K562 (cell line): Measurements from ENCODE around the gene YBEY. TPM values are rescaled to one million over a fixed set of nuclear protein-coding genes. Genes with fewer than 3 reads are reported as not detected.

Experiments used
- BMI1 ChIP-seq: fragments of 150-350 bp; IDR thresholded peaks from 2 replicates; pipeline ENCODE4 v1.6.1; 2014; ENCODE audit warnings: low read length
- CBX1 ChIP-seq: sonication (generic); IDR thresholded peaks from 2 replicates; pipeline ENCODE4 v1.6.1; 2016; ENCODE audit warnings: antibody characterized with exemption, low read depth, mild to moderate bottlenecking
- CREB1 ChIP-seq, 2 experiments: sonication (generic) in 1 of 2; formaldehyde crosslinking in 1 of 2; IDR thresholded peaks; 2 replicates each; pipeline versions ENCODE4 v1.6.1 to v1.8.0; 2012 to 2022; ENCODE audit warnings: inconsistent platforms in 1 of 2, mild to moderate bottlenecking in 1 of 2, missing genetic modification reagents in 1 of 2, moderate library complexity in 1 of 2
- GABPB2 ChIP-seq: fragments of 250-450 bp; sonication (Bioruptor Pico); conservative IDR thresholded peaks from 2 replicates; pipeline ENCODE4 v1.5.1; 2021; ENCODE audit warnings: mild to moderate bottlenecking
- HNRNPLL ChIP-seq: fragments of 200-400 bp; formaldehyde crosslinking; IDR thresholded peaks from 2 replicates; pipeline ENCODE4 v1.6.1; 2017; ENCODE audit warnings: low read length, low read depth, mild to moderate bottlenecking; ENCODE audit not compliant: poor library complexity, severe bottlenecking
- MCM7 ChIP-seq, 2 experiments: fragments of 450-650 bp; IDR thresholded peaks; 2 replicates each; pipeline ENCODE4 v1.6.1; 2016 to 2018
- MNT ChIP-seq, 2 experiments: fragments of 450-650 bp; conservative IDR thresholded peaks; 2 replicates each; pipeline ENCODE4 v1.6.1; 2017; ENCODE audit warnings: mild to moderate bottlenecking in 2 of 2, moderate library complexity in 2 of 2
- NR4A1 ChIP-seq, 2 experiments: fragments of 250-450 bp in 1 of 2; fragments of 450-650 bp in 1 of 2; sonication (Bioruptor Pico) in 1 of 2; IDR thresholded peaks; 2 replicates each; pipeline versions ENCODE4 v1.4.0 to v1.6.1; 2016 to 2020; ENCODE audit warnings: mild to moderate bottlenecking in 2 of 2, missing compliant biosample characterization in 1 of 2, missing genetic modification characterization in 1 of 2, moderate library complexity in 1 of 2
- PHF8 ChIP-seq: fragments of 200-600 bp; sonication (generic); IDR thresholded peaks from 2 replicates; pipeline ENCODE4 v1.6.1; 2012; ENCODE audit warnings: mixed run types, mild to moderate bottlenecking, inconsistent platforms, low read length, moderate library complexity, borderline replicate concordance
- POLR2B ChIP-seq: fragments of 450-650 bp; IDR thresholded peaks from 2 replicates; pipeline ENCODE4 v1.6.1; 2018; ENCODE audit warnings: low read depth; ENCODE audit not compliant: partially characterized antibody
- POLR3A ChIP-seq: IDR thresholded peaks from 2 replicates; pipeline ENCODE4 v1.6.1; 2011; ENCODE audit warnings: borderline replicate concordance, mild to moderate bottlenecking, moderate library complexity; ENCODE audit not compliant: insufficient read length, insufficient read depth; ENCODE audit errors: extremely low read depth
- RBFOX2 ChIP-seq: fragments of 200-400 bp; formaldehyde crosslinking; IDR thresholded peaks from 2 replicates; pipeline ENCODE4 v1.6.1; 2017; ENCODE audit warnings: low read depth, mild to moderate bottlenecking, low read length, moderate library complexity
- ZNF23 ChIP-seq: fragments of 250-450 bp; sonication (Bioruptor Pico); IDR thresholded peaks from 2 replicates; pipeline ENCODE4 v1.4.0; 2020; ENCODE audit warnings: mild to moderate bottlenecking
- ZNF561 ChIP-seq: fragments of 450-650 bp; formaldehyde crosslinking; conservative IDR thresholded peaks from 2 replicates; pipeline ENCODE4 v1.4.0; 2020; ENCODE audit warnings: mild to moderate bottlenecking, moderate library complexity
- ZNF717 ChIP-seq: fragments of 250-450 bp; sonication (Bioruptor Pico); IDR thresholded peaks from 2 replicates; pipeline ENCODE4 v1.5.0; 2021
- ZZZ3 ChIP-seq: fragments of 450-650 bp; IDR thresholded peaks from 2 replicates; pipeline ENCODE4 v1.6.1; 2016; ENCODE audit warnings: antibody characterized with exemption, mild to moderate bottlenecking, moderate library complexity
- polyA plus RNA-seq, 8 experiments: library from polyadenylated mRNA; depleted of rRNA in 4 of 8; stranded (reverse) in 5 of 8; unstranded in 3 of 8; fragments of >200 nt; fragmentation: Nextera tagmentation in 2 of 8; fragmentation: Illumina TruSeq in 1 of 8; extraction: Ambion mirVana in 2 of 8; extraction: Trizol in 1 of 8; gene quantifications; 2 replicates each; pipeline versions ENCODE4 v1.2.1 to v1.2.3, GENCODE V29; 2011 to 2014; ENCODE audit warnings: inconsistent platforms in 1 of 8, missing spikeins in 1 of 8
- total RNA-seq, 7 experiments: library from RNA; depleted of rRNA in 6 of 7; stranded (reverse); fragments of >200 nt in 6 of 7; fragmentation: Illumina TruSeq in 2 of 7; extraction: Trizol in 2 of 7; gene quantifications; 2 replicates each; pipeline versions ENCODE4 v1.2.1 to v1.2.3, GENCODE V29; 2011 to 2021; ENCODE audit warnings: low replicate concordance in 1 of 7
- TF ChIP-seq, protein P1 (sequence below): fragments of 250-450 bp; sonication (Bioruptor Pico); IDR thresholded peaks from 2 replicates; pipeline ENCODE4 v1.9.0; 2021; ENCODE audit warnings: mild to moderate bottlenecking, inconsistent platforms
- TF ChIP-seq, protein P2 (sequence below): IDR thresholded peaks from 2 replicates; pipeline ENCODE4 v1.6.1; 2014; ENCODE audit warnings: antibody characterized with exemption
- TF ChIP-seq, protein P3 (sequence below): fragments of 250-450 bp; sonication (Bioruptor Pico); IDR thresholded peaks from 2 replicates; pipeline ENCODE4 v1.4.0; 2020; ENCODE audit warnings: mild to moderate bottlenecking, moderate library complexity

Gene YBEY
- total and polyA plus RNA-seq, 9 of the 15 experiments (the other 6 are each of a cell fraction or from before 2014, with no cell fraction given): 6.4 to 28.0 (median 12.4) TPM

GRCh38 chr21:46324390-46325072 lies 38.4 kb downstream of the YBEY start (continued):
- TF ChIP-seq, protein P1, sequence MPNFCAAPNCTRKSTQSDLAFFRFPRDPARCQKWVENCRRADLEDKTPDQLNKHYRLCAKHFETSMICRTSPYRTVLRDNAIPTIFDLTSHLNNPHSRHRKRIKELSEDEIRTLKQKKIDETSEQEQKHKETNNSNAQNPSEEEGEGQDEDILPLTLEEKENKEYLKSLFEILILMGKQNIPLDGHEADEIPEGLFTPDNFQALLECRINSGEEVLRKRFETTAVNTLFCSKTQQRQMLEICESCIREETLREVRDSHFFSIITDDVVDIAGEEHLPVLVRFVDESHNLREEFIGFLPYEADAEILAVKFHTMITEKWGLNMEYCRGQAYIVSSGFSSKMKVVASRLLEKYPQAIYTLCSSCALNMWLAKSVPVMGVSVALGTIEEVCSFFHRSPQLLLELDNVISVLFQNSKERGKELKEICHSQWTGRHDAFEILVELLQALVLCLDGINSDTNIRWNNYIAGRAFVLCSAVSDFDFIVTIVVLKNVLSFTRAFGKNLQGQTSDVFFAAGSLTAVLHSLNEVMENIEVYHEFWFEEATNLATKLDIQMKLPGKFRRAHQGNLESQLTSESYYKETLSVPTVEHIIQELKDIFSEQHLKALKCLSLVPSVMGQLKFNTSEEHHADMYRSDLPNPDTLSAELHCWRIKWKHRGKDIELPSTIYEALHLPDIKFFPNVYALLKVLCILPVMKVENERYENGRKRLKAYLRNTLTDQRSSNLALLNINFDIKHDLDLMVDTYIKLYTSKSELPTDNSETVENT: peak; percentile 92
- TF ChIP-seq POLR2B (peak; percentile 14), POLR3A (no peak), CREB1 (IDR thresholded peaks at IDR 0.05) (no peak), CREB1 (CRISPR knock-in tag; IDR thresholded peaks at IDR 0.05) (peak; percentile 57; the same call in 1 of the 2 replicates), ZNF717 (CRISPR knock-in tag) (peak; percentile 60; the same call in 1 of the 2 replicates), BMI1 (no peak), GABPB2 (CRISPR knock-in tag) (no peak), NR4A1 (CRISPR knock-in tag; IDR thresholded peaks at IDR 0.05) (no peak), NR4A1 (tag; IDR thresholded peaks at IDR 0.05) (no peak), ZNF23 (CRISPR knock-in tag) (no peak), MCM7 (IDR thresholded peaks at IDR 0.05) (no peak), ZNF561 (CRISPR knock-in tag) (no peak), HNRNPLL (peak; percentile 27), CBX1 (0 out of 2 replicates have a peak, but pooled peaks have one; percentile 48), ZZZ3 (no peak), RBFOX2 (peak; percentile 81), MNT (conservative IDR thresholded peaks at IDR 0.05) (no peak), PHF8 (peak; percentile 77; the same call in 1 of the 2 replicates)
- TF ChIP-seq, protein P2, sequence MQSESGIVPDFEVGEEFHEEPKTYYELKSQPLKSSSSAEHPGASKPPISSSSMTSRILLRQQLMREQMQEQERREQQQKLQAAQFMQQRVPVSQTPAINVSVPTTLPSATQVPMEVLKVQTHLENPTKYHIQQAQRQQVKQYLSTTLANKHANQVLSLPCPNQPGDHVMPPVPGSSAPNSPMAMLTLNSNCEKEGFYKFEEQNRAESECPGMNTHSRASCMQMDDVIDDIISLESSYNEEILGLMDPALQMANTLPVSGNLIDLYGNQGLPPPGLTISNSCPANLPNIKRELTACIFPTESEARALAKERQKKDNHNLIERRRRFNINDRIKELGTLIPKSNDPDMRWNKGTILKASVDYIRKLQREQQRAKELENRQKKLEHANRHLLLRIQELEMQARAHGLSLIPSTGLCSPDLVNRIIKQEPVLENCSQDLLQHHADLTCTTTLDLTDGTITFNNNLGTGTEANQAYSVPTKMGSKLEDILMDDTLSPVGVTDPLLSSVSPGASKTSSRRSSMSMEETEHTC: no peak
- TF ChIP-seq, protein P3, sequence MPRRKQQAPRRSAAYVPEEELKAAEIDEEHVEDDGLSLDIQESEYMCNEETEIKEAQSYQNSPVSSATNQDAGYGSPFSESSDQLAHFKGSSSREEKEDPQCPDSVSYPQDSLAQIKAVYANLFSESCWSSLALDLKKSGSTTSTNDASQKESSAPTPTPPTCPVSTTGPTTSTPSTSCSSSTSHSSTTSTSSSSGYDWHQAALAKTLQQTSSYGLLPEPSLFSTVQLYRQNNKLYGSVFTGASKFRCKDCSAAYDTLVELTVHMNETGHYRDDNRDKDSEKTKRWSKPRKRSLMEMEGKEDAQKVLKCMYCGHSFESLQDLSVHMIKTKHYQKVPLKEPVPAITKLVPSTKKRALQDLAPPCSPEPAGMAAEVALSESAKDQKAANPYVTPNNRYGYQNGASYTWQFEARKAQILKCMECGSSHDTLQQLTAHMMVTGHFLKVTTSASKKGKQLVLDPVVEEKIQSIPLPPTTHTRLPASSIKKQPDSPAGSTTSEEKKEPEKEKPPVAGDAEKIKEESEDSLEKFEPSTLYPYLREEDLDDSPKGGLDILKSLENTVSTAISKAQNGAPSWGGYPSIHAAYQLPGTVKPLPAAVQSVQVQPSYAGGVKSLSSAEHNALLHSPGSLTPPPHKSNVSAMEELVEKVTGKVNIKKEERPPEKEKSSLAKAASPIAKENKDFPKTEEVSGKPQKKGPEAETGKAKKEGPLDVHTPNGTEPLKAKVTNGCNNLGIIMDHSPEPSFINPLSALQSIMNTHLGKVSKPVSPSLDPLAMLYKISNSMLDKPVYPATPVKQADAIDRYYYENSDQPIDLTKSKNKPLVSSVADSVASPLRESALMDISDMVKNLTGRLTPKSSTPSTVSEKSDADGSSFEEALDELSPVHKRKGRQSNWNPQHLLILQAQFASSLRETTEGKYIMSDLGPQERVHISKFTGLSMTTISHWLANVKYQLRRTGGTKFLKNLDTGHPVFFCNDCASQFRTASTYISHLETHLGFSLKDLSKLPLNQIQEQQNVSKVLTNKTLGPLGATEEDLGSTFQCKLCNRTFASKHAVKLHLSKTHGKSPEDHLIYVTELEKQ (CRISPR knock-in tag): no peak
